Mesendoderm (in vitro differentiated cells): ENCODE data around the gene GRK3.
"Not testable (repeated sequence)": the region's sequence is repeated elsewhere in the genome, so short reads cannot be mapped to it uniquely, and the experiment has no call there.

Experiments
- DNase-seq: peaks from one replicate; pipeline ENCODE4 v3.0.0; 2013
- H2AK5ac ChIP-seq: 2 replicates; pipeline ENCODE4 v1.6.1; 2013; ENCODE audit warnings: low read length, inconsistent platforms
- H2BK120ac ChIP-seq: 2 replicates; pipeline ENCODE4 v1.6.1; 2013; ENCODE audit warnings: low read depth, mild to moderate bottlenecking, low read length, moderate library complexity, mixed read lengths
- H2BK15ac ChIP-seq: replicated peaks from 2 replicates; pipeline ENCODE4 v1.6.1; 2013; ENCODE audit warnings: low read depth, mild to moderate bottlenecking, moderate library complexity
- H2BK5ac ChIP-seq: 2 replicates; pipeline ENCODE4 v1.6.1; 2013; ENCODE audit warnings: low read length, inconsistent platforms
- H3K18ac ChIP-seq: 2 replicates; pipeline ENCODE4 v1.6.1; 2013; ENCODE audit warnings: mild to moderate bottlenecking, low read length, mixed read lengths
- H3K23ac ChIP-seq: one replicate; pipeline ENCODE4 v1.6.1; 2013; ENCODE audit warnings: low read length
- H3K27ac ChIP-seq: 2 replicates; pipeline ENCODE4 v1.5.1; 2013; ENCODE audit warnings: low read depth, mild to moderate bottlenecking, inconsistent platforms, low read length, moderate library complexity
- H3K27me3 ChIP-seq: 2 replicates; pipeline ENCODE4 v1.6.1; 2013; ENCODE audit warnings: low read length, control low read depth, mild to moderate bottlenecking, inconsistent platforms; ENCODE audit not compliant: insufficient read depth, poor library complexity
- H3K36me3 ChIP-seq: 2 replicates; pipeline ENCODE4 v1.6.1; 2013; ENCODE audit warnings: low read length, inconsistent platforms; ENCODE audit not compliant: control insufficient read depth, insufficient read depth
- H3K4ac ChIP-seq: one replicate; pipeline ENCODE4 v1.6.1; 2013; ENCODE audit warnings: low read depth, mild to moderate bottlenecking, low read length, moderate library complexity
- H3K4me1 ChIP-seq: 2 replicates; pipeline ENCODE4 v1.6.1; 2013; ENCODE audit warnings: low read depth, low read length, inconsistent platforms; ENCODE audit not compliant: control insufficient read depth
- H3K4me2 ChIP-seq: 2 replicates; pipeline ENCODE4 v1.6.1; 2013; ENCODE audit warnings: low read length
- H3K4me3 ChIP-seq: 2 replicates; pipeline ENCODE4 v1.5.1; 2013; ENCODE audit warnings: mild to moderate bottlenecking, low read length
- H3K56ac ChIP-seq: one replicate; pipeline ENCODE4 v1.6.1; 2013; ENCODE audit warnings: low read length
- H3K79me1 ChIP-seq: 2 replicates; pipeline ENCODE4 v1.6.1; 2013; ENCODE audit warnings: low read length, inconsistent platforms
- H3K79me2 ChIP-seq: 2 replicates; pipeline ENCODE4 v1.6.1; 2013; ENCODE audit warnings: mild to moderate bottlenecking, low read length; ENCODE audit not compliant: control insufficient read depth, insufficient read depth
- H3K9ac ChIP-seq: 2 replicates; pipeline ENCODE4 v1.6.1; 2013; ENCODE audit warnings: low read length, inconsistent platforms
- H4K5ac ChIP-seq: one replicate; pipeline ENCODE4 v1.6.1; 2013; ENCODE audit warnings: low read length
- H4K8ac ChIP-seq: one replicate; pipeline ENCODE4 v1.6.1; 2013; ENCODE audit warnings: low read depth, mild to moderate bottlenecking, control low read depth, low read length, moderate library complexity
- WGBS: extraction: QIAGEN DNeasy Blood & Tissue Kit; methylation state at CpG from one replicate; pipeline ENCODE4 v1.1.7; 2013; ENCODE audit warnings: low lambda C conversion rate, missing lambda C conversion rate; ENCODE audit not compliant: insufficient coverage; ENCODE audit errors: extremely low coverage; 5-methylcytosine and 5-hydroxymethylcytosine counted together

GRK3 gene

DNA sequence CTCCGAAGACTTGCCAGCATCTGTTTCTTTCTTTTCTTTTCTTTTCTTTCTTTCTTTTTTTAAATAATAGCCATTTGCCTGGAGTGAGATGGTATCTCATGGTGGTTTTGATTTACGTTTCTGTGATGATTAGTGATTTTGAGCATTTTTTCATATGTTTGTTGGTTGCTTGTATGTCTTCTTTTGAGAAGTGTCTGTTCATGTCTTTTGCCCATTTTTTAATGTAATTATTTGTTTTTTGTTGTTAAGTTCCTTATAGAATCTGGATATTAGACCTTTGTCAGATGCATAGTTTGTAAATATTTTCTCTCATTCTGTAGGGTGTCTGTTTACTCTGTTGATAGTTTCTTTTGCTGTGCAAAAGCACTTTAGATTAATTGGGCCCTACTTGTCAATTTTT, 28.8 kb downstream of the GRK3 start:
- H4K8ac ChIP-seq, H2AK5ac ChIP-seq, H2BK5ac ChIP-seq, DNase-seq, H3K9ac ChIP-seq, H3K36me3 ChIP-seq, H3K27me3 ChIP-seq, H3K56ac ChIP-seq, H3K4me1 ChIP-seq, H3K23ac ChIP-seq, H3K79me1 ChIP-seq, H3K18ac ChIP-seq, H3K4me2 ChIP-seq, H3K27ac ChIP-seq, H2BK15ac ChIP-seq, H3K4ac ChIP-seq, H2BK120ac ChIP-seq, H4K5ac ChIP-seq, H3K4me3 ChIP-seq, H3K79me2 ChIP-seq: not testable (repeated sequence)
- WGBS, result no CpG with 5 or more reads among the region's 2 CpGs

GRCh38 chr22:25598609-25599008, 34.1 kb downstream of the GRK3 start:
- Histone ChIP-seq H4K8ac (no peak overlapping the region), H2BK5ac (no peak overlapping the region), H3K4me2 (no peak overlapping the region), H3K18ac (no peak overlapping the region), H2BK15ac (no peak overlapping the region), H3K4me1 (no peaks in the 10 kb centered on the region), H3K79me1 (no peaks in the 10 kb centered on the region), H3K4ac (no peak overlapping the region), H3K27ac (no peak overlapping the region), H3K23ac (no peak overlapping the region), H3K4me3 (no peak overlapping the region), H3K56ac (no peak overlapping the region), H3K79me2 (no peaks in the 10 kb centered on the region), H3K36me3 (no peaks in the 10 kb centered on the region), H3K27me3 (no peaks in the 10 kb centered on the region), H3K9ac (no peak overlapping the region), H2AK5ac (no peak overlapping the region), H4K5ac (no peak overlapping the region), H2BK120ac (no peak overlapping the region)
- WGBS, result no CpG with 5 or more reads among the region's 1 CpG
- no peak for DNase-seq

DNA sequence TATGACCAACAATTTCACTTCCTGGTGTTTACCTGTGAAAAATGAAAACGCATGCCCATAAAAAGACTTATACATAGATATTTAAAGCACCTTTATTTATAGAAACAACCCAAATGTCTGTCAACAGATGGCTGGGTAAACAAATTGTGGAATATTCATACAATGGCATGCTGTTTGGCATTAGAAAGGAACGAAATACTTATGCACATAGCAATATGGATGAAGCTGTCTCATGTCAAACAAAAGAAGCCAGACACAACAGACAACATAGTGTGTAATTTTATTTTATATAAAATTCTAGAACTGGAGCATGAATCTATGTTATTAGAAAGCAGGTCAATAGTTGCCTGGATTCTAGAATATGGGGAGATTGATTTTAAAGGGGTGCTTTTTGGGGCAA, 38.0 kb downstream of the GRK3 start:
- Histone ChIP-seq H4K8ac (no peak overlapping the region), H3K79me1 (no peaks in the 10 kb centered on the region), H2AK5ac (no peak overlapping the region), H3K27me3 (no peaks in the 10 kb centered on the region), H3K4me1 (no peaks in the 10 kb centered on the region), H2BK5ac (no peak overlapping the region), H3K18ac (no peak overlapping the region), H4K5ac (no peak overlapping the region), H2BK15ac (no peak overlapping the region), H3K79me2 (no peaks in the 10 kb centered on the region), H3K23ac (no peak overlapping the region), H3K4ac (no peak overlapping the region), H3K4me3 (no peak overlapping the region), H2BK120ac (no peak overlapping the region), H3K9ac (no peak overlapping the region), H3K4me2 (no peak overlapping the region), H3K56ac (no peak overlapping the region), H3K36me3 (no peaks in the 10 kb centered on the region), H3K27ac (no peak overlapping the region)
- DNase-seq, result no peak
- no CpG with 5 or more reads among the region's 2 CpGs for WGBS

DNA sequence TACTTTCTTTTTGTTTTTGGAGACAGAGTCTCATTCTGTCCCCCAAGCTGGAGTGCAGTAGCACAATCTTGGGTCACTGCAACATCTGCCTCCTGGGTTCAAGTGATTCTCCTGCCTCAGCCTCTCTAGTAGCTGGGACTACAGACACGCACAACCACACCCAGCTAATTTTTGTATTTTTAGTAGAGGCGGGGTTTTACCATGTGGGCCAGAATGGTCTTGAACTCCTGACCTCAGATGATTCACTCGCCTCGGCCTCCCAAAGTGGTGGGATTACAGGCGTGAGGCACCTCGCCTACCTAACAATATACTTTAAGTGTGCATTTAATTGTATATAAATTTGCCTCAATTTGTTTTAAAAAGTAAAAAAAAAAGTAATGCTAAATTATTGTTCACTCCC, 38.4 kb downstream of the GRK3 start:
- no peaks in the 10 kb centered on the region for H3K79me2 ChIP-seq
- H4K8ac ChIP-seq, result no peak overlapping the region
- H3K27ac ChIP-seq, result no peak overlapping the region
- H3K18ac ChIP-seq, result no peak overlapping the region
- no CpG with 5 or more reads among the region's 6 CpGs for WGBS
- DNase-seq, result no peak
- no peaks in the 10 kb centered on the region for H3K27me3 ChIP-seq
- H3K9ac ChIP-seq, result no peak overlapping the region
- no peak overlapping the region for H4K5ac ChIP-seq
- no peak overlapping the region for H3K4me2 ChIP-seq
- no peak overlapping the region for H2BK15ac ChIP-seq
- no peak overlapping the region for H3K4ac ChIP-seq
- H3K23ac ChIP-seq, result no peak overlapping the region
- no peak overlapping the region for H2BK5ac ChIP-seq
- H3K79me1 ChIP-seq, result no peaks in the 10 kb centered on the region
- no peaks in the 10 kb centered on the region for H3K4me1 ChIP-seq
- H2AK5ac ChIP-seq, result no peak overlapping the region
- no peak overlapping the region for H3K56ac ChIP-seq
- no peaks in the 10 kb centered on the region for H3K36me3 ChIP-seq
- H2BK120ac ChIP-seq, result no peak overlapping the region
- H3K4me3 ChIP-seq, result no peak overlapping the region

DNA sequence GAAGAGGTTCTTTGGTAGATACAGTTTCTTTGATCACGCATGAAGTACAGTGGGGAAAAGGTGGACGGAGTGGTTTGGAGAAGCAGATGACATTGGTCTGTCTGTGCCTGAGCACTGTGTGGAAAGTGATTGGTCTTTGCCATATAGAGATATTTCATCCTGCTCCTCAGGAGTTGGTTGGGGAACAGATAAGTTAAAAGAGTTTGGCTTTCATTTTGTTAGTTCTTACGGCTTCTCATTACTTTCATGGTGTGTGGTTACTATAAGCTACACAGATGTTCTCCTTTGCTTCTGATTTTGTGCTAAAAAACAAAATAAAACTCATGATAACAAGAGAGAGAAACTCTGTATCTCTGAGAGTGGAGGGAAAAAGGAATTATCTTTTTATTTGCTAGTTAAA, 40.7 kb downstream of the GRK3 start:
- H3K4ac ChIP-seq, H3K4me1 ChIP-seq, H3K4me3 ChIP-seq, H3K9ac ChIP-seq, H3K27me3 ChIP-seq, H3K18ac ChIP-seq, H3K36me3 ChIP-seq, H3K23ac ChIP-seq, H3K79me2 ChIP-seq, H3K79me1 ChIP-seq, H2AK5ac ChIP-seq, H2BK15ac ChIP-seq, H3K4me2 ChIP-seq, H2BK5ac ChIP-seq, DNase-seq, H4K8ac ChIP-seq, H2BK120ac ChIP-seq, H3K27ac ChIP-seq, H4K5ac ChIP-seq, H3K56ac ChIP-seq: not testable (repeated sequence)
- no CpG with 5 or more reads among the region's 3 CpGs for WGBS

DNA sequence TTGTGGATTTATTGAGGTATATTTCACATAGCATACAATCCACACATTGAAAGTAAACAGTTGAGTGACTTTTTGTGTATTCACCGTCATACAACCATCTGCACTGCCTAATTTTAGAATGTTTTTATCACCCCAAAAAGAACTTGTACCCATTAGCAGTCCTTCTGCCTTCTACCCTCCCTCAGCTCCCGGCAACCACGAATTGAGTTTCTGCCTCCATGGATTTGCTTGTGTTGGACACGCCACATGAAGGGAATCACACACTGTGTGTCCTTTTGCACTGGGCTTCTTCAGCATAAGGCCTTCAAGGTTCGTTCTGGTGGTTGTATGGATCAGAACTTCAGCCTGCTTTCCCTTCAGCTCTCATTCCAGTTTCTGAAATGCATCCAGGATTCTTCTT, 41.1 kb downstream of the GRK3 start:
- not testable (repeated sequence) for H4K5ac ChIP-seq, H3K27me3 ChIP-seq, H2AK5ac ChIP-seq, H3K36me3 ChIP-seq, H3K9ac ChIP-seq, H3K23ac ChIP-seq, H3K4ac ChIP-seq, H4K8ac ChIP-seq, H3K4me3 ChIP-seq, H2BK120ac ChIP-seq, H3K56ac ChIP-seq, H3K4me2 ChIP-seq, H3K79me1 ChIP-seq, H3K27ac ChIP-seq, H3K79me2 ChIP-seq, DNase-seq, H3K18ac ChIP-seq, H3K4me1 ChIP-seq, H2BK15ac ChIP-seq, H2BK5ac ChIP-seq
- WGBS, result no CpG with 5 or more reads among the region's 5 CpGs
